Measurements from ENCODE around the gene CTAG1B.
"Not testable (repeated sequence)": the region's sequence is repeated elsewhere in the genome, so short reads cannot be mapped to it uniquely, and the experiment has no call there.

CTAG1B gene

DNA sequence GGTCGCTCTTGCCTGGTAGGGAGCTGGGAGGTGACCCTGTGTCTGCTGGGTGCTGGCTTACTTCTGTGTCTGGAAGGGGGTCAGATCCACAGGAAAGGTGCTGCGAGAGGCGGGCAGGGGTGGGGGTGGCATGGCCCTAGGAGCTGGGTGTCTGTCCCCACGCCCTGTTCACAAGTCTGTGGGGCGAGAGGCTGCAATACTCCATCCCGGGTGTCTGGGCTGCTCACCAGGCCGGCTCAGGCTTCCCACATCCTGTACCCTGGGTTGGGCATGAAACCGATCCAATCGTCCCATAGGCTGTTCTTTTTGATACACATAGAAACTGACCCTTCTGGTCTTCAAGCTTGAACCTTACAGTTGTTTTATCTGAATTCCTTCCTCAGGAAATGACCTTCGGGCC lies 35.3 kb upstream of the CTAG1B start:
- no peak for TF ChIP-seq Cebpa-rat (IDR thresholded peaks at IDR 0.05)
- Histone ChIP-seq H3K4me1 (peaks cover 15% of the 10 kb centered on the region), H3K4me3 (no peak overlapping the region), H3K9me3 (peaks cover 24% of the 10 kb centered on the region; the same call in 1 of the 2 replicates), H3K4me2 (no peak overlapping the region), H4K20me1 (no peaks in the 10 kb centered on the region), H3K36me3 (no peaks in the 10 kb centered on the region), H3K27me3 (peaks cover 30% of the 10 kb centered on the region), H3K27ac (no peak overlapping the region), H3K9ac (no peak overlapping the region)

DNA sequence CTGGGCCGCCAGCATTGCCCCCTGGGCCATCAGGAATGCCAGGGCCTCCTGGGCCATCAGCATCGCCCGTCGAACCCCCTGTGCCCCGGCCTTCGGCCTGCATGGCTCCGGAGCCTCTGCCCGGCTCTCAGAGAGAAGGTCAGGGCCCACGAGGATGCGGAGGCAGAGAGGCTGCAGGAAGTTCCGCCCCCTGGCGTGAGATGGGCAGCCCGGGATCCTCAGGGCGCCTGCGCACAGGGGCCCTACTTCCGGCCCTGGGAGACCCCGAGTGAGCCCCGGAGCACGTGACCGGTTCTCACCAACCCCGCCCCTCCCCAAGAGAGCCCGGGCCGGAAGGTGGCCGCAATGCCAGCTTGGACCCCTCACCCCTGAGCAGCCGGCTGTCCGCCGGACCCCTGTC lies 34.3 kb upstream of the CTAG1B start, which contains the start of gene CTAG2:
Gene CTAG2 (minus strand): TSS at position 167 of the 400 bp plus-strand sequence. CDS start 64 bp downstream, at position 103.
- not testable (repeated sequence) for H3K27ac ChIP-seq, H3K4me2 ChIP-seq, H3K36me3 ChIP-seq, H4K20me1 ChIP-seq, H3K9ac ChIP-seq, H3K4me3 ChIP-seq
- Histone ChIP-seq H3K4me1 (peaks cover 24% of the 10 kb centered on the region), H3K27me3 (peaks cover 31% of the 10 kb centered on the region), H3K9me3 (0 out of 2 replicates have a peak, but pooled peaks cover 18% of the 10 kb centered on the region)

- no peak overlapping the region for H3K9ac ChIP-seq
- no peaks in the 10 kb centered on the region for H4K20me1 ChIP-seq
- peaks cover 25% of the 10 kb centered on the region for H3K4me1 ChIP-seq
- H3K4me3 ChIP-seq = no peak overlapping the region
- 0 out of 2 replicates have a peak, but pooled peaks cover 15% of the 10 kb centered on the region for H3K9me3 ChIP-seq
- TF ChIP-seq Cebpa-rat (IDR thresholded peaks at IDR 0.05) = no peak
- H3K27ac ChIP-seq = no peak overlapping the region
- H3K27me3 ChIP-seq = peaks cover 27% of the 10 kb centered on the region
- no peaks in the 10 kb centered on the region for H3K36me3 ChIP-seq
- no peak overlapping the region for H3K4me2 ChIP-seq
Measured at GRCh38 chrX:154653048-154653401, 33.9 kb upstream of the CTAG1B start.

- Histone ChIP-seq H3K27ac (no peak overlapping the region), H3K4me2 (no peak overlapping the region), H3K27me3 (peaks cover 23% of the 10 kb centered on the region), H3K9ac (no peak overlapping the region), H4K20me1 (no peaks in the 10 kb centered on the region), H3K9me3 (0 out of 2 replicates have a peak, but pooled peaks cover 12% of the 10 kb centered on the region), H3K4me3 (no peak overlapping the region), H3K4me1 (peaks cover 25% of the 10 kb centered on the region), H3K36me3 (no peaks in the 10 kb centered on the region)
- TF ChIP-seq Cebpa-rat (IDR thresholded peaks at IDR 0.05) = no peak
Measured at GRCh38 chrX:154652311-154653047, 33.4 kb upstream of the CTAG1B start.

GRCh38 chrX:154650221-154650510 lies 31.1 kb upstream of the CTAG1B start:
- H3K4me3 ChIP-seq = no peak overlapping the region
- H3K4me2 ChIP-seq = peak overlapping the region; percentile 70
- TF ChIP-seq Cebpa-rat (IDR thresholded peaks at IDR 0.05) = no peak
- no peaks in the 10 kb centered on the region for H3K36me3 ChIP-seq
- no peaks in the 10 kb centered on the region for H4K20me1 ChIP-seq
- H3K4me1 ChIP-seq = peaks cover 25% of the 10 kb centered on the region
- peaks cover 16% of the 10 kb centered on the region for H3K27me3 ChIP-seq
- H3K27ac ChIP-seq = no peak overlapping the region
- no peak overlapping the region for H3K9ac ChIP-seq
- 0 out of 2 replicates have a peak, but pooled peaks cover 12% of the 10 kb centered on the region for H3K9me3 ChIP-seq

- H3K9me3 ChIP-seq = 0 out of 2 replicates have a peak, but pooled peaks cover 8% of the 10 kb centered on the region
- no peak for TF ChIP-seq Cebpa-rat (IDR thresholded peaks at IDR 0.05)
- H3K4me2 ChIP-seq = peak overlapping the region; percentile 70
- H3K27me3 ChIP-seq = peaks cover 15% of the 10 kb centered on the region
- peaks cover 22% of the 10 kb centered on the region for H3K4me1 ChIP-seq
- no peak overlapping the region for H3K4me3 ChIP-seq
- 0 out of 2 replicates have a peak overlapping the region, but pooled peaks have one; percentile 6 for H3K27ac ChIP-seq
- H4K20me1 ChIP-seq = no peaks in the 10 kb centered on the region
- H3K9ac ChIP-seq = peak overlapping the region; percentile 19; the same call in 1 of the 2 replicates
- no peaks in the 10 kb centered on the region for H3K36me3 ChIP-seq
Measured at GRCh38 chrX:154649503-154650220, 30.6 kb upstream of the CTAG1B start.

DNA sequence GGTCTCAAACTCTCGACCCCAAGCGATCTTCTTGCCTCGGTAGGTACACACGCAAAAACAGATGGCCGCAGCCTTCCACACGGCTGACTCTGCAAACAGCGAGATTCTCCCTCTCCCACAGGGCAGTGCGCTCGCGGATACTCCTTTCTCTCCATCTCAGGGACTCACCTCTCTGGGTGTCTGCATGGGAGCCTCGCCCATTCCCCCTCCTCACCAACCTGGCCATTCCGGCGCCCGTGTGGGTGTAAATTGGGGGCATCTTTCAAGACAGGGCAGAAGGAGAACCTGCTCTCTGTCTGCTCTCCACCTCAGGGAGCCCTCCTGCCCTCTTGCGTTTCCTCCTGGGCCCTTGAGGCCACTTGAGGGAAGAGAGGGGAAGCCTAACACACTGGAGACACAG lies 29.8 kb upstream of the CTAG1B start:
- Histone ChIP-seq H3K36me3 (no peaks in the 10 kb centered on the region), H4K20me1 (no peaks in the 10 kb centered on the region), H3K4me2 (peak overlapping the region; percentile 70)

GRCh38 chrX:154645745-154646378 lies 26.8 kb upstream of the CTAG1B start:
- Histone ChIP-seq H3K4me1 (peaks cover 19% of the 10 kb centered on the region), H3K27me3 (peaks cover 15% of the 10 kb centered on the region)
- not testable (repeated sequence) for H3K4me3 ChIP-seq, H3K9ac ChIP-seq, H4K20me1 ChIP-seq, H3K4me2 ChIP-seq, H3K27ac ChIP-seq, H3K36me3 ChIP-seq, H3K9me3 ChIP-seq

More for the DNA sequence above, 29.8 kb upstream of the CTAG1B start:
- Histone ChIP-seq H3K27me3 (peaks cover 15% of the 10 kb centered on the region), H3K9me3 (0 out of 2 replicates have a peak, but pooled peaks cover 3% of the 10 kb centered on the region), H3K9ac (peak overlapping the region; percentile 19; the same call in 1 of the 2 replicates), H3K27ac (no peak overlapping the region), H3K4me1 (peaks cover 19% of the 10 kb centered on the region), H3K4me3 (no peak overlapping the region)
- TF ChIP-seq Cebpa-rat (IDR thresholded peaks at IDR 0.05) = no peak

DNA sequence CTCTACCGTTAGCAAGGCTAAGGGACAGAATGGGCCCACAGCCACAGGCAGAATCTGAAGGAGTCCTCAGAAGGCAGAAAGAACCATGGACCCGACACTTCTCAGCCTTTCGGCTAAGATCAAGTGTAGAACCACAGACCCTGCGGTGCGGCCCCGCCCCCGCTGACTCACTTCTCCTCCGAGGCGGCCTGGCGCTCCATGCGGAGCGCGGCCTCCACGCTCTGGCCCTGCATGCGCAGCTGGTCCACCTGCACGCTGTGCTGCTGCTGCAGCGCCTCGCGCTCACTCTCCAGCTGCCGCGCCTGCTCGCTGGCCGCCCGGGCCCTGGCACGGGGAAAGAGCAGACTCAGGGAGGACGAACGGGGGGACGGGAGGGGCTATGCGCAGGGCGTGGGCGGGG lies 24.6 kb upstream of the CTAG1B start:
- not testable (repeated sequence) for H3K4me3 ChIP-seq, H3K4me2 ChIP-seq, H3K27me3 ChIP-seq, H3K36me3 ChIP-seq, H3K27ac ChIP-seq, H3K4me1 ChIP-seq, H4K20me1 ChIP-seq, H3K9me3 ChIP-seq, H3K9ac ChIP-seq

DNA sequence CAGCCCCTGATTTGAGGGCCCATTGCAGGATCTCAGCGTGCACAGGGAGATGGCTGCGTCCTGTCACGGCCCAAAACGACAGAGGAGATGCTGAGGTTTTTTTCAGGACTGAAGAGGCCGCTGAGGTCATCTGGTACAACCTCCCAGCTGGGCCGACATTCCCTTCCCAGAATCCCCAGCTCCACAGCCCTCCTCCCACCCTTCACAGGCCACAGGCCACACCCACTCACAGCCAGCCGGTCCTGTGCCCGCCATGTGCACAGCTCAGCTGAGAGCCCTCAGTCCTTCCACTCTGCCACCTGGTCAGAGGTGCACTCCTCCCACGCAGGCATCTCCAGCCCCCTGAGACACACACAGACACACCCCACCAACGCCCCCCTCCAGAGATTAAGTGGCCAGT lies 22.7 kb upstream of the CTAG1B start:
- H3K27ac ChIP-seq, H3K4me2 ChIP-seq, H3K9me3 ChIP-seq, H3K4me3 ChIP-seq, H3K27me3 ChIP-seq, H3K36me3 ChIP-seq, H4K20me1 ChIP-seq, H3K9ac ChIP-seq, H3K4me1 ChIP-seq: not testable (repeated sequence)

DNA sequence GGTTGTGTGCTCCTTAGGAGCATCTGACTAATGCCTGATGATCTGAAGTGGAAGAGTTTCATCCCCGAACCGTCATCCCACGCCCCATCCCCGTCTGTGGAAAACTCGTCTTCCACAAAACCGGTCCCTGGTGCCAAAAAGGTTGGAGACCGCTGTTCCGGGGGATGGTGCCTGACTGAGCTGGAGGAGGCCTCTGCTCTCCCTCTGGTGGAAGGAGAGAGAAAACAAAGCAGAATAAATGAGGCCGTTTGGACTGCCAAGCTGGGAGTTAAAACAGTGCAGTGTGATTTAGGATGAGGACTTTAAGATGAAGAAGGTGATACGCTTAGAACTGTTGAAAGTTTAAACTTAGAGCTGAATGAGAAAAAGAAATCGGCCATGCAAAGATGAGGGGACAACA lies 14.6 kb upstream of the CTAG1B start:
- not testable (repeated sequence) for H3K4me1 ChIP-seq, H3K27me3 ChIP-seq, H3K9ac ChIP-seq, H4K20me1 ChIP-seq, H3K4me3 ChIP-seq, H3K4me2 ChIP-seq, H3K9me3 ChIP-seq, H3K27ac ChIP-seq, H3K36me3 ChIP-seq

DNA sequence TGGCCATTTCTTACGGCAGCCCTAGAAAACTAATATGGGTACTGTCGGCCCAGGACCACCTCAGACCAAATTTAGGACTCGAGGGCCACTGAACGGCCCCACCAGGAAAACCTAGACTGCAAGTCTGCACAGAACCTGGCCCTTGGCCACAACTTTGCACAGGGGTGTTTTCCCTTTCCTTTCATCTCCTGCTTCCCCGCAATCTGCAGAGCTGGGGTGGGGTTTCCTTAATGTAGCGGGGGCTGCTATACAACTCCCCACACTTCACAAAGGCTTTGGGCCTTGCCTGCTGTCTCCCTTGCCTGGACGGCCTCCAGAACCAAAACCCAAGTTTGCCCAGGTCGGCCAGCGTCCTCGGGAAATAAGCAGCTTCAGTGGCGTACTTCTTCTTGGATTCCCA lies 11.9 kb upstream of the CTAG1B start:
- H3K27me3 ChIP-seq, H3K36me3 ChIP-seq, H3K9ac ChIP-seq, H3K27ac ChIP-seq, H3K4me2 ChIP-seq, H3K4me3 ChIP-seq, H3K4me1 ChIP-seq, H3K9me3 ChIP-seq, H4K20me1 ChIP-seq: not testable (repeated sequence)

GRCh38 chrX:154628960-154629359 lies 9.9 kb upstream of the CTAG1B start:
- not testable (repeated sequence) for H3K9ac ChIP-seq, H3K4me3 ChIP-seq

More at GRCh38 chrX:154628960-154629359, 9.9 kb upstream of the CTAG1B start:
- not testable (repeated sequence) for H3K9me3 ChIP-seq, H3K27ac ChIP-seq, H3K4me1 ChIP-seq, H3K4me2 ChIP-seq, H3K27me3 ChIP-seq, H4K20me1 ChIP-seq, H3K36me3 ChIP-seq
